ENCODE results near the gene C2orf42. TPM values are rescaled to one million over a fixed set of nuclear protein-coding genes. Genes with fewer than 3 reads are reported as not detected.
A peak's percentile ranks its signal among the peaks of the same experiment; 100 is the strongest.
"Not testable (repeated sequence)": the region's sequence is repeated elsewhere in the genome, so short reads cannot be mapped to it uniquely, and the experiment has no call there.

Gene C2orf42
- total and polyA plus RNA-seq, 4 experiments from 2014 or later, result 22.4 to 47.9 (median 31.6) TPM

- H3K4me3 ChIP-seq (ENCODE audit: low read length in 2 of 2), result no peak overlapping the region
- CTCF ChIA-PET (ENCODE audit: partially characterized antibody), result interaction anchor here (1.5 kb wide), 2 partner anchors 11 to 12 kb away, joined by 6 to 10 read pairs; no protein-coding TSS in a partner anchor
- no peaks in the 10 kb centered on the region for H3K9me3 Mint-ChIP-seq
- no peaks in the 10 kb centered on the region for H3K36me3 Mint-ChIP-seq
- POLR2A ChIA-PET (ENCODE audit: partially characterized antibody), result interaction anchor here (10.3 to 11.0 kb wide), 3 partner anchors 13 to 24 kb away, joined by 241 to 481 read pairs (median 245); partner anchors contain the start of gene PCBP1
- peaks cover 27 to 67% (median 47%) of the 10 kb centered on the region in 4 donors for H3K4me1 Mint-ChIP-seq
- peaks cover 65% of the 10 kb centered on the region for H3K4me1 ChIP-seq (ENCODE audit: insufficient read depth, low read length)
- no peak for DNase-seq
- intact Hi-C loops (cut with micrococcal nuclease), result no loop called here
- no peaks in the 10 kb centered on the region for H3K9me3 ChIP-seq (ENCODE audit: control insufficient read depth in 1 of 2, low read length in 2 of 2)
- H3K27me3 ChIP-seq (ENCODE audit: insufficient read depth, low read length), result no peaks in the 10 kb centered on the region
- H3K27ac Mint-ChIP-seq, result peak overlapping the region in 6 of 7 donors; percentile 18 to 80 (median 62)
- H3K4me3 Mint-ChIP-seq, result peak overlapping the region in 1 of 8 donors; percentile 39
- no peaks in the 10 kb centered on the region for H3K27me3 Mint-ChIP-seq
- H3K36me3 ChIP-seq (ENCODE audit: insufficient read depth, low read length), result no peaks in the 10 kb centered on the region
- H3K27ac ChIP-seq (ENCODE audit: low read depth, low read length), result no peak overlapping the region
Measured at GRCh38 chr2:70111752-70112591, 78.8 kb downstream of the C2orf42 start.

- peak overlapping the region in 6 of 7 donors; percentile 93 to 98 (median 96) for H3K27ac Mint-ChIP-seq
- H3K4me3 Mint-ChIP-seq, result peak overlapping the region in 1 of 8 donors; percentile 13
- DNase-seq; H3K27me3 Mint-ChIP-seq; H3K36me3 ChIP-seq (ENCODE audit: insufficient read depth, low read length); H3K27me3 ChIP-seq (ENCODE audit: insufficient read depth, low read length); H3K4me3 ChIP-seq (ENCODE audit: low read length in 2 of 2); H3K9me3 Mint-ChIP-seq; H3K36me3 Mint-ChIP-seq; intact Hi-C loops (cut with micrococcal nuclease); H3K9me3 ChIP-seq (ENCODE audit: control insufficient read depth in 1 of 2, low read length in 2 of 2): not testable (repeated sequence)
- ChIA-PET CTCF (ENCODE audit: partially characterized antibody) (interaction anchor here (0.9 to 2.0 kb wide), 5 partner anchors 12 to 196 kb away, joined by 3 to 8 read pairs (median 4); no protein-coding TSS in a partner anchor), POLR2A (ENCODE audit: partially characterized antibody) (interaction anchor here (0.7 to 11.0 kb wide), 6 partner anchors 14 to 217 kb away, joined by 5 to 481 read pairs (median 140); partner anchors contain the start of genes PCBP1 and SNRNP27)
- peak overlapping the region; percentile 77 for H3K27ac ChIP-seq (ENCODE audit: low read depth, low read length)
- peaks cover 53% of the 10 kb centered on the region for H3K4me1 ChIP-seq (ENCODE audit: insufficient read depth, low read length)
- peaks cover 27 to 60% (median 47%) of the 10 kb centered on the region in 4 donors for H3K4me1 Mint-ChIP-seq
Measured at GRCh38 chr2:70110397-70110796, 80.4 kb downstream of the C2orf42 start.

- Mint-ChIP-seq H3K27ac (peak overlapping the region in 3 of 7 donors; percentile 24 to 47 (median 31)), H3K4me1 (peaks cover 37 to 76% (median 55%) of the 10 kb centered on the region in 4 donors)
- H3K4me3 Mint-ChIP-seq; DNase-seq; intact Hi-C loops (cut with micrococcal nuclease); H3K4me3 ChIP-seq (ENCODE audit: low read length in 2 of 2); H3K27ac ChIP-seq (ENCODE audit: low read depth, low read length); H3K36me3 Mint-ChIP-seq; H3K27me3 Mint-ChIP-seq; H3K9me3 ChIP-seq (ENCODE audit: control insufficient read depth in 1 of 2, low read length in 2 of 2); H3K27me3 ChIP-seq (ENCODE audit: insufficient read depth, low read length); H3K9me3 Mint-ChIP-seq; H3K36me3 ChIP-seq (ENCODE audit: insufficient read depth, low read length): not testable (repeated sequence)
- POLR2A ChIA-PET (ENCODE audit: partially characterized antibody), result interaction anchor here (1.3 to 11.0 kb wide), 6 partner anchors 10 to 36 kb away, joined by 5 to 481 read pairs (median 61); partner anchors contain the start of gene PCBP1
- H3K4me1 ChIP-seq (ENCODE audit: insufficient read depth, low read length), result peaks cover 62% of the 10 kb centered on the region
- CTCF ChIA-PET (ENCODE audit: partially characterized antibody), result interaction anchor here (0.7 to 1.2 kb wide), 3 partner anchors 11 to 37 kb away, joined by 3 read pairs; no protein-coding TSS in a partner anchor
Measured at GRCh38 chr2:70106138-70106537, 84.7 kb downstream of the C2orf42 start.

- Mint-ChIP-seq H3K27me3 (no peaks in the 10 kb centered on the region), H3K4me1 (peaks cover 31 to 61% (median 46%) of the 10 kb centered on the region in 4 donors), H3K27ac (peak overlapping the region; percentile 87 to 95 (median 94)), H3K36me3 (no peaks in the 10 kb centered on the region), H3K9me3 (peaks cover 0 to 1% (median 0%) of the 10 kb centered on the region in 8 donors), H3K4me3 (peak overlapping the region; percentile 62 to 82 (median 78))
- peaks cover 47% of the 10 kb centered on the region for H3K4me1 ChIP-seq (ENCODE audit: insufficient read depth, low read length)
- H3K36me3 ChIP-seq (ENCODE audit: insufficient read depth, low read length), result no peaks in the 10 kb centered on the region
- ChIA-PET POLR2A (ENCODE audit: partially characterized antibody) (interaction anchor here (0.8 to 11.0 kb wide), 11 partner anchors 12 to 190 kb away, joined by 3 to 481 read pairs (median 7); partner anchors contain the start of genes MXD1 and PCBP1), CTCF (ENCODE audit: partially characterized antibody) (interaction anchor here (1.1 to 2.5 kb wide), 9 partner anchors 9 to 39 kb away, joined by 3 to 15 read pairs (median 7); no protein-coding TSS in a partner anchor)
- no peaks in the 10 kb centered on the region for H3K9me3 ChIP-seq (ENCODE audit: control insufficient read depth in 1 of 2, low read length in 2 of 2)
- DNase-seq, result peak in 2 of 5 donors; percentile 32
- peak overlapping the region in 1 of 2 donors; percentile 23 for H3K4me3 ChIP-seq (ENCODE audit: low read length in 2 of 2)
- H3K27ac ChIP-seq (ENCODE audit: low read depth, low read length), result peak overlapping the region; percentile 57
- intact Hi-C loops (cut with micrococcal nuclease), result loop anchor here (1.0 kb wide), 2 partner anchors 9 to 38 kb away; no protein-coding TSS in a partner anchor
- H3K27me3 ChIP-seq (ENCODE audit: insufficient read depth, low read length), result no peaks in the 10 kb centered on the region
Measured at GRCh38 chr2:70104231-70105111, 86.3 kb downstream of the C2orf42 start.

GRCh38 chr2:70103531-70104061, 87.2 kb downstream of the C2orf42 start:
- ChIA-PET POLR2A (ENCODE audit: partially characterized antibody) (interaction anchor here (1.0 to 11.0 kb wide), 9 partner anchors 12 to 189 kb away, joined by 3 to 481 read pairs (median 13); partner anchors contain the start of genes MXD1 and PCBP1), CTCF (ENCODE audit: partially characterized antibody) (interaction anchor here (0.9 to 2.5 kb wide), 8 partner anchors 9 to 40 kb away, joined by 3 to 15 read pairs (median 8); no protein-coding TSS in a partner anchor)
- peaks cover 28 to 52% (median 40%) of the 10 kb centered on the region in 4 donors for H3K4me1 Mint-ChIP-seq
- H3K4me3 ChIP-seq (ENCODE audit: low read length in 2 of 2), result peak overlapping the region in 1 of 2 donors; percentile 23
- peaks cover 0 to 1% (median 0%) of the 10 kb centered on the region in 8 donors for H3K9me3 Mint-ChIP-seq
- H3K27me3 Mint-ChIP-seq, result no peaks in the 10 kb centered on the region
- peak in 3 of 5 donors; percentile 37 to 50 (median 39) for DNase-seq
- peak overlapping the region; percentile 62 to 82 (median 76) for H3K4me3 Mint-ChIP-seq
- H3K36me3 Mint-ChIP-seq, result no peaks in the 10 kb centered on the region
- peak overlapping the region; percentile 57 for H3K27ac ChIP-seq (ENCODE audit: low read depth, low read length)
- H3K27me3 ChIP-seq (ENCODE audit: insufficient read depth, low read length), result no peaks in the 10 kb centered on the region
- peak overlapping the region; percentile 82 to 95 (median 92) for H3K27ac Mint-ChIP-seq
- no peaks in the 10 kb centered on the region for H3K36me3 ChIP-seq (ENCODE audit: insufficient read depth, low read length)
- intact Hi-C loops (cut with micrococcal nuclease), result loop anchor here (1.0 kb wide), 3 partner anchors 8 to 39 kb away; no protein-coding TSS in a partner anchor
- no peaks in the 10 kb centered on the region for H3K9me3 ChIP-seq (ENCODE audit: control insufficient read depth in 1 of 2, low read length in 2 of 2)
- peaks cover 38% of the 10 kb centered on the region for H3K4me1 ChIP-seq (ENCODE audit: insufficient read depth, low read length)

- Mint-ChIP-seq H3K4me1 (peaks cover 23 to 42% (median 32%) of the 10 kb centered on the region in 4 donors), H3K4me3 (peak overlapping the region in 2 of 8 donors; percentile 35 to 58), H3K27ac (peak overlapping the region in 5 of 7 donors; percentile 21 to 87 (median 64))
- H3K36me3 ChIP-seq (ENCODE audit: insufficient read depth, low read length); intact Hi-C loops (cut with micrococcal nuclease); H3K9me3 Mint-ChIP-seq; H3K9me3 ChIP-seq (ENCODE audit: control insufficient read depth in 1 of 2, low read length in 2 of 2); H3K27me3 Mint-ChIP-seq; H3K36me3 Mint-ChIP-seq; DNase-seq; H3K27ac ChIP-seq (ENCODE audit: low read depth, low read length); CTCF ChIA-PET (ENCODE audit: partially characterized antibody); H3K4me3 ChIP-seq (ENCODE audit: low read length in 2 of 2); H3K27me3 ChIP-seq (ENCODE audit: insufficient read depth, low read length): not testable (repeated sequence)
- POLR2A ChIA-PET (ENCODE audit: partially characterized antibody), result interaction anchor here (0.8 to 2.1 kb wide), 2 partner anchors 13 to 15 kb away, joined by 3 to 10 read pairs; partner anchors contain the start of gene PCBP1
- peaks cover 28% of the 10 kb centered on the region for H3K4me1 ChIP-seq (ENCODE audit: insufficient read depth, low read length)
Measured at GRCh38 chr2:70102323-70102905, 88.4 kb downstream of the C2orf42 start.
